ENCODE measurements around the gene MGAT4B. TPM values are rescaled to one million over a fixed set of nuclear protein-coding genes. Genes with fewer than 3 reads are reported as not detected.

Gene MGAT4B
- total RNA-seq, 1 experiment from 2014 or later: 36.9 TPM

- Histone ChIP-seq H3K27ac (ENCODE audit: low read length) (no peak overlapping the region), H4K20me1 (ENCODE audit: insufficient read depth, low read depth, low read length) (0 out of 2 replicates have a peak, but pooled peaks cover 17% of the 10 kb centered on the region), H3K79me2 (ENCODE audit: low read length) (peaks cover 90% of the 10 kb centered on the region), H2AFZ (ENCODE audit: low read length) (no peak overlapping the region), H3K4me1 (ENCODE audit: low read length) (peaks cover 15% of the 10 kb centered on the region), H3K36me3 (ENCODE audit: insufficient read depth, low read length) (no peaks in the 10 kb centered on the region), H3K9me2 (replicated peaks; ENCODE audit: insufficient read depth, low read length) (no peaks in the 10 kb centered on the region), H3K27me3 (ENCODE audit: low read length) (no peaks in the 10 kb centered on the region), H3K9ac (ENCODE audit: low read length) (no peak overlapping the region), H3K4me3 (ENCODE audit: low read length) (no peak overlapping the region), H3K4me2 (ENCODE audit: low read depth, low read length, poor library complexity, severe bottlenecking) (no peak overlapping the region), H3K9me3 (ENCODE audit: low read length) (no peaks in the 10 kb centered on the region)
- DNase-seq: no peak
Observed at GRCh38 chr5:179753971-179754370, 52.7 kb downstream of the MGAT4B start.

- 0 out of 2 replicates have a peak, but pooled peaks cover 7% of the 10 kb centered on the region for H4K20me1 ChIP-seq (ENCODE audit: insufficient read depth, low read depth, low read length)
- H3K36me3 ChIP-seq (ENCODE audit: insufficient read depth, low read length): no peaks in the 10 kb centered on the region
Observed at GRCh38 chr5:179749857-179750508, 56.7 kb downstream of the MGAT4B start.

GRCh38 chr5:179747811-179748210 is 58.9 kb downstream of the MGAT4B start:
- Histone ChIP-seq H3K4me2 (ENCODE audit: low read depth, low read length, poor library complexity, severe bottlenecking) (no peak overlapping the region), H3K79me2 (ENCODE audit: low read length) (peaks cover 86% of the 10 kb centered on the region), H4K20me1 (ENCODE audit: insufficient read depth, low read depth, low read length) (0 out of 2 replicates have a peak, but pooled peaks cover 4% of the 10 kb centered on the region)

More at GRCh38 chr5:179749857-179750508, 56.7 kb downstream of the MGAT4B start:
- Histone ChIP-seq H3K4me1 (ENCODE audit: low read length) (peaks cover 14% of the 10 kb centered on the region), H3K4me3 (ENCODE audit: low read length) (no peak overlapping the region), H3K27ac (ENCODE audit: low read length) (no peak overlapping the region), H3K9me3 (ENCODE audit: low read length) (no peaks in the 10 kb centered on the region), H3K79me2 (ENCODE audit: low read length) (peaks cover 90% of the 10 kb centered on the region), H3K27me3 (ENCODE audit: low read length) (no peaks in the 10 kb centered on the region), H3K9me2 (replicated peaks; ENCODE audit: insufficient read depth, low read length) (no peaks in the 10 kb centered on the region), H2AFZ (ENCODE audit: low read length) (no peak overlapping the region), H3K4me2 (ENCODE audit: low read depth, low read length, poor library complexity, severe bottlenecking) (no peak overlapping the region), H3K9ac (ENCODE audit: low read length) (no peak overlapping the region)
- no peak for DNase-seq

More at GRCh38 chr5:179747811-179748210, 58.9 kb downstream of the MGAT4B start:
- H3K36me3 ChIP-seq (ENCODE audit: insufficient read depth, low read length): no peaks in the 10 kb centered on the region
- H3K4me1 ChIP-seq (ENCODE audit: low read length): no peaks in the 10 kb centered on the region
- no peak overlapping the region for H3K9ac ChIP-seq (ENCODE audit: low read length)
- H3K27me3 ChIP-seq (ENCODE audit: low read length): no peaks in the 10 kb centered on the region
- H3K9me3 ChIP-seq (ENCODE audit: low read length): no peaks in the 10 kb centered on the region
- DNase-seq: no peak
- no peak overlapping the region for H3K4me3 ChIP-seq (ENCODE audit: low read length)
- no peak overlapping the region for H2AFZ ChIP-seq (ENCODE audit: low read length)
- no peak overlapping the region for H3K27ac ChIP-seq (ENCODE audit: low read length)
- no peaks in the 10 kb centered on the region for H3K9me2 ChIP-seq (replicated peaks; ENCODE audit: insufficient read depth, low read length)

Small RNA genes lying within 50 kb of the gene (small RNA-seq; reads per million reads assigned to genes)
- gene MIR1229 (not detected), gene RF00019 (not detected)

Other genes starting within 250 kb of the MGAT4B start
- 484 and 580 TPM in 2 replicates for gene HNRNPH1, start 183.2 kb downstream of the MGAT4B start, total RNA-seq (2014; rRNA removed; shearing (Covaris generic); ENCODE audit: low replicate concordance)
- gene CBY3, start 125.8 kb downstream of the MGAT4B start, total RNA-seq (2014; rRNA removed; shearing (Covaris generic); ENCODE audit: low replicate concordance): not detected in 2 replicates
- 191 and 224 TPM in 2 replicates for gene CANX, start 107.9 kb downstream of the MGAT4B start, total RNA-seq (2014; rRNA removed; shearing (Covaris generic); ENCODE audit: low replicate concordance)
- 11.5 and 14.2 TPM in 2 replicates for gene MAML1, start 74.0 kb downstream of the MGAT4B start, total RNA-seq (2014; rRNA removed; shearing (Covaris generic); ENCODE audit: low replicate concordance)
- 2.3 TPM in 1 of 2 replicates, not detected in the other for gene LTC4S, start 12.9 kb downstream of the MGAT4B start, total RNA-seq (2014; rRNA removed; shearing (Covaris generic); ENCODE audit: low replicate concordance)
- gene SQSTM1, start 14.0 kb upstream of the MGAT4B start, total RNA-seq (2014; rRNA removed; shearing (Covaris generic); ENCODE audit: low replicate concordance): 100.0 and 123 TPM in 2 replicates
- 33.6 and 55.7 TPM in 2 replicates for gene MRNIP, start 52.0 kb upstream of the MGAT4B start, total RNA-seq (2014; rRNA removed; shearing (Covaris generic); ENCODE audit: low replicate concordance)
- gene TBC1D9B, start 101.0 kb upstream of the MGAT4B start, total RNA-seq (2014; rRNA removed; shearing (Covaris generic); ENCODE audit: low replicate concordance): 66.0 and 106 TPM in 2 replicates

Data from Karpas-422 (cell line).